HG03135 (cell line): ENCODE measurements around the gene ZNF277.
"Not testable (repeated sequence)": the region's sequence is repeated elsewhere in the genome, so short reads cannot be mapped to it uniquely, and the experiment has no call there.

ENCODE experiments used
- ATAC-seq: cut with Tn5 transposase; IDR thresholded peaks from one replicate; pipeline ENCODE4 v1.9.1; 2021; ENCODE audit warnings: mild to moderate bottlenecking, moderate library complexity; ENCODE audit not compliant: unreplicated experiment

Gene ZNF277

GRCh38 chr7:112249967-112250366 lies 43.5 kb downstream of the ZNF277 start:
- ATAC-seq, result not testable (repeated sequence)

GRCh38 chr7:112252141-112252540 lies 45.6 kb downstream of the ZNF277 start:
- no peak for ATAC-seq

GRCh38 chr7:112252691-112253090 lies 46.2 kb downstream of the ZNF277 start:
- no peak for ATAC-seq

- no peak for ATAC-seq
These were observed 47.7 kb downstream of the ZNF277 start for GRCh38 chr7:112254156-112254555.

- ATAC-seq, result no peak
These were observed 48.4 kb downstream of the ZNF277 start for GRCh38 chr7:112254709-112255387.

GRCh38 chr7:112255388-112255720 lies 48.9 kb downstream of the ZNF277 start:
- no peak for ATAC-seq

GRCh38 chr7:112257073-112257472 lies 50.6 kb downstream of the ZNF277 start:
- ATAC-seq, result no peak

- no peak for ATAC-seq
These were observed 54.4 kb downstream of the ZNF277 start for GRCh38 chr7:112260911-112261310.

GRCh38 chr7:112262036-112262435 lies 55.5 kb downstream of the ZNF277 start:
- ATAC-seq, result no peak

GRCh38 chr7:112262855-112263487 lies 56.5 kb downstream of the ZNF277 start:
- ATAC-seq, result no peak

GRCh38 chr7:112263519-112263918 lies 57.0 kb downstream of the ZNF277 start:
- no peak for ATAC-seq

- ATAC-seq, result no peak
These were observed 59.6 kb downstream of the ZNF277 start for GRCh38 chr7:112266141-112266540.

GRCh38 chr7:112266595-112267270 lies 60.2 kb downstream of the ZNF277 start:
- no peak for ATAC-seq

- no peak for ATAC-seq
These were observed 61.6 kb downstream of the ZNF277 start for GRCh38 chr7:112267944-112268691.

GRCh38 chr7:112271162-112271561 lies 64.7 kb downstream of the ZNF277 start:
- ATAC-seq, result no peak

GRCh38 chr7:112272921-112273561 lies 66.5 kb downstream of the ZNF277 start:
- ATAC-seq, result no peak

- ATAC-seq, result no peak
These were observed 72.5 kb downstream of the ZNF277 start for GRCh38 chr7:112279042-112279441.

- ATAC-seq, result no peak
These were observed 73.8 kb downstream of the ZNF277 start for GRCh38 chr7:112280267-112280666.

GRCh38 chr7:112282476-112283188 lies 76.1 kb downstream of the ZNF277 start:
- ATAC-seq, result no peak

- peak; percentile 56 for ATAC-seq
These were observed 77.0 kb downstream of the ZNF277 start for GRCh38 chr7:112283382-112283910.
